SK-N-SH (cell line): ENCODE data around the gene FAM168A. TPM values are rescaled to one million over a fixed set of nuclear protein-coding genes. Genes with fewer than 3 reads are reported as not detected.

ENCODE experiments used
- CTCF ChIA-PET: fragments of 300-600, 350-600 bp; formaldehyde crosslinking; extraction: SDS; loops from one replicate; lab custom pipeline; 2021; lab: Yijun Ruan, JAX
- POLR2A ChIA-PET: fragments of 350-600 bp; sonication (Branson Sonifier 250); formaldehyde crosslinking; extraction: SDS; loops from one replicate; lab custom pipeline; 2020; ENCODE audit warnings: antibody characterized with exemption, inconsistent platforms; lab: Yijun Ruan, JAX
- DNase-seq: peaks from one replicate; pipeline ENCODE4 v3.0.0; 2012
- H2AFZ ChIP-seq: fragments of 200-600 bp; sonication (generic); 2 replicates; pipeline ENCODE4 v1.8.1; 2016; ENCODE audit warnings: antibody characterized with exemption, mild to moderate bottlenecking, low read depth
- H3F3A ChIP-seq: fragments of 200-600 bp; sonication (generic); replicated peaks from 2 replicates; pipeline ENCODE3; 2016; ENCODE audit warnings: antibody characterized with exemption, mild to moderate bottlenecking; ENCODE audit not compliant: insufficient read depth
- H3K27ac ChIP-seq, 2 experiments: fragments of 200-500 bp in 1 of 2; fragments of 200-600 bp in 1 of 2; sonication (Bioruptor generic) in 1 of 2; sonication (generic), shearing (Covaris generic) in 1 of 2; 2 replicates each; pipeline versions ENCODE4 v1.5.1 to v1.6.1; 2014 to 2016; ENCODE audit warnings: low read depth in 2 of 2, inconsistent platforms in 1 of 2, low read length in 1 of 2, mild to moderate bottlenecking in 1 of 2, mixed read lengths in 1 of 2
- H3K27me3 ChIP-seq: fragments of 200-600 bp; sonication (generic), shearing (Covaris generic); 2 replicates; pipeline ENCODE4 v1.6.1; 2016; ENCODE audit warnings: mixed run types; ENCODE audit not compliant: insufficient read depth
- H3K36me3 ChIP-seq, 2 experiments: fragments of 200-500 bp in 1 of 2; fragments of 200-600 bp in 1 of 2; sonication (Bioruptor generic) in 1 of 2; sonication (generic) in 1 of 2; replicated peaks in 1 of 2; 2 replicates each; pipeline versions ENCODE3 to v1.5.1; 2014 to 2016; ENCODE audit warnings: low read length in 1 of 2, mild to moderate bottlenecking in 1 of 2; ENCODE audit not compliant: insufficient read depth in 2 of 2, control insufficient read depth in 1 of 2
- H3K4me1 ChIP-seq, 2 experiments: fragments of 200-500 bp in 1 of 2; fragments of 200-600 bp in 1 of 2; sonication (Bioruptor generic) in 1 of 2; sonication (generic), shearing (Covaris generic) in 1 of 2; 2 replicates each; pipeline versions ENCODE4 v1.5.1 to v1.6.1; 2014 to 2016; ENCODE audit warnings: low read depth in 1 of 2, low read length in 1 of 2, mixed run types in 1 of 2; ENCODE audit not compliant: insufficient read depth in 2 of 2, control insufficient read depth in 1 of 2
- H3K4me2 ChIP-seq: fragments of 200-600 bp; sonication (generic), shearing (Covaris generic); 2 replicates; pipeline ENCODE4 v1.6.1; 2017; ENCODE audit warnings: mixed run types
- H3K4me3 ChIP-seq, 2 experiments: fragments of 200-500 bp in 1 of 2; fragments of 200-600 bp in 1 of 2; sonication (Bioruptor generic) in 1 of 2; sonication (generic), shearing (Covaris generic) in 1 of 2; 2 replicates each; pipeline versions ENCODE4 v1.5.1 to v1.8.1; 2014 to 2016; ENCODE audit warnings: low read depth in 2 of 2, inconsistent platforms in 1 of 2, low read length in 1 of 2, mild to moderate bottlenecking in 1 of 2, mixed read lengths in 1 of 2, moderate library complexity in 1 of 2
- H3K79me2 ChIP-seq: fragments of 200-600 bp; sonication (generic); 2 replicates; pipeline ENCODE4 v1.8.1; 2017; ENCODE audit warnings: mild to moderate bottlenecking; ENCODE audit not compliant: insufficient read depth
- H3K9ac ChIP-seq: fragments of 200-600 bp; sonication (generic); 2 replicates; pipeline ENCODE4 v1.6.1; 2017; ENCODE audit warnings: mixed run types
- H3K9me2 ChIP-seq: fragments of 200-600 bp; sonication (generic); 2 replicates; pipeline ENCODE4 v1.6.1; 2017; ENCODE audit warnings: mixed run types
- H3K9me3 ChIP-seq: fragments of 200-600 bp; sonication (generic); 2 replicates; pipeline ENCODE4 v1.6.1; 2017; ENCODE audit warnings: mixed run types, mild to moderate bottlenecking, moderate library complexity
- H4K20me1 ChIP-seq: fragments of 200-600 bp; sonication (generic); 2 replicates; pipeline ENCODE4 v1.6.1; 2017; ENCODE audit warnings: mild to moderate bottlenecking, mixed run types; ENCODE audit not compliant: insufficient read depth
- CTCF ChIP-seq: fragments of 200-600 bp; sonication (generic); IDR thresholded peaks from 2 replicates; pipeline ENCODE4 v1.6.1; 2017; ENCODE audit warnings: antibody characterized with exemption, mild to moderate bottlenecking, moderate library complexity
- ELF1 ChIP-seq: IDR thresholded peaks from 2 replicates; pipeline ENCODE4 v1.4.0; 2012
- EP300 ChIP-seq, 2 experiments: IDR thresholded peaks; 2 replicates each; pipeline versions ENCODE4 v1.4.0 to v1.6.1; 2012; ENCODE audit warnings: borderline replicate concordance in 1 of 2, low read depth in 1 of 2, low read length in 1 of 2
- FOXM1 ChIP-seq: IDR thresholded peaks from 2 replicates; pipeline ENCODE4 v1.4.0; 2012; ENCODE audit warnings: low read depth, mild to moderate bottlenecking
- IRF3 ChIP-seq: fragments of 150-350 bp; IDR thresholded peaks from 2 replicates; pipeline ENCODE4 v1.6.1; 2016; ENCODE audit warnings: mild to moderate bottlenecking, low read depth, low read length
- MAX ChIP-seq: IDR thresholded peaks from 2 replicates; pipeline ENCODE4 v1.4.0; 2012; ENCODE audit warnings: low read depth
- NFIC ChIP-seq: IDR thresholded peaks from 2 replicates; pipeline ENCODE4 v1.4.0; 2012; ENCODE audit warnings: borderline replicate concordance
- NRF1 ChIP-seq: IDR thresholded peaks from 2 replicates; pipeline ENCODE4 v1.6.1; 2012; ENCODE audit warnings: low read depth, mild to moderate bottlenecking, low read length
- RCOR1 ChIP-seq: fragments of 150-350 bp; IDR thresholded peaks from 2 replicates; pipeline ENCODE4 v1.6.1; 2017; ENCODE audit warnings: antibody characterized with exemption, low read length
- REST ChIP-seq: IDR thresholded peaks from 2 replicates; pipeline ENCODE4 v1.6.1; 2012; ENCODE audit warnings: mild to moderate bottlenecking, low read depth, low read length, moderate library complexity
- SIN3A ChIP-seq: IDR thresholded peaks from 2 replicates; pipeline ENCODE4 v1.6.1; 2012; ENCODE audit warnings: low read depth, mild to moderate bottlenecking, low read length, moderate library complexity, borderline replicate concordance
- TCF12 ChIP-seq: IDR thresholded peaks from 2 replicates; pipeline ENCODE4 v1.4.0; 2012
- USF1 ChIP-seq: IDR thresholded peaks from 2 replicates; pipeline ENCODE4 v1.4.0; 2012; ENCODE audit warnings: low read depth, borderline replicate concordance
- YY1 ChIP-seq: IDR thresholded peaks from 2 replicates; pipeline ENCODE4 v1.4.0; 2012; ENCODE audit warnings: low read depth, mild to moderate bottlenecking
- ZBTB33 ChIP-seq: IDR thresholded peaks from 2 replicates; pipeline ENCODE4 v1.4.0; 2012; ENCODE audit warnings: low read depth, borderline replicate concordance
- WGBS: methylation state at CpG from one replicate; pipeline ENCODE4 v1.1.6; 2017; ENCODE audit warnings: low lambda C conversion rate; 5-methylcytosine and 5-hydroxymethylcytosine counted together
- polyA plus RNA-seq, 3 experiments: library from polyadenylated mRNA; depleted of rRNA; stranded (reverse); fragments of >200 nt; gene quantifications; 2 replicates each; pipeline ENCODE4 v1.2.3, GENCODE V29; 2012

Gene FAM168A
- polyA plus RNA-seq, 1 of the 3 experiments (the other 2 are of a cell fraction), result 17.8 TPM

- Histone ChIP-seq H3K9ac (no peak overlapping the region), H3K9me2 (no peaks in the 10 kb centered on the region), H3K4me3 (no peak overlapping the region), H3K27ac (no peak overlapping the region), H3F3A (peaks cover 15% of the 10 kb centered on the region), H4K20me1 (peaks cover 3% of the 10 kb centered on the region; the same call in 1 of the 2 replicates), H3K36me3 (peaks cover 7 to 13% of the 10 kb centered on the region in 2 experiments), H3K79me2 (peaks cover 40% of the 10 kb centered on the region), H2AFZ (no peak overlapping the region), H3K9me3 (no peaks in the 10 kb centered on the region), H3K27me3 (no peaks in the 10 kb centered on the region), H3K4me1 (peaks cover 12 to 19% of the 10 kb centered on the region in 2 experiments; a peak in 3 of 4 replicates), H3K4me2 (no peak overlapping the region)
- DNase-seq, result no peak
- 100% methylated on average over 1 of the region's 1 CpG for WGBS
- ChIA-PET CTCF (interaction anchor here (0.7 to 2.0 kb wide), 7 partner anchors 11 to 162 kb away, joined by 3 to 7 read pairs (median 3); partner anchors contain the start of gene FAM168A), POLR2A (interaction anchor here (0.6 to 0.8 kb wide), 2 partner anchors 8 to 33 kb away, joined by 3 to 5 read pairs; no protein-coding TSS in a partner anchor)
- no peak for TF ChIP-seq ELF1
- 0 out of 2 replicates have a peak, but pooled peaks have one; percentile 42 for TF ChIP-seq RCOR1
Measured at GRCh38 chr11:73565804-73566203, 32.1 kb downstream of the FAM168A start.

GRCh38 chr11:73564903-73565302 is 33.0 kb downstream of the FAM168A start:
- Histone ChIP-seq H3K4me2 (no peak overlapping the region), H3K9ac (no peak overlapping the region), H3K36me3 (peaks cover 7 to 13% of the 10 kb centered on the region in 2 experiments), H3K79me2 (peaks cover 40% of the 10 kb centered on the region), H3K4me3 (no peak overlapping the region), H3F3A (peaks cover 6% of the 10 kb centered on the region), H2AFZ (no peak overlapping the region), H3K4me1 (peaks cover 12 to 14% of the 10 kb centered on the region in 2 experiments; a peak in 3 of 4 replicates), H3K9me2 (no peaks in the 10 kb centered on the region), H4K20me1 (peaks cover under 1% of the 10 kb centered on the region; the same call in 1 of the 2 replicates), H3K27me3 (no peaks in the 10 kb centered on the region), H3K9me3 (no peaks in the 10 kb centered on the region), H3K27ac (no peak overlapping the region)
- WGBS, result 92% methylated on average over 2 of the region's 2 CpGs
- ChIA-PET CTCF (interaction anchor here (1.4 to 2.0 kb wide), 4 partner anchors 26 to 96 kb away, joined by 3 to 7 read pairs (median 3); partner anchors contain the start of gene FAM168A), POLR2A (interaction anchor here (0.6 kb wide), 1 partner anchor 132 kb away, joined by 3 read pairs; no protein-coding TSS in a partner anchor)
- DNase-seq, result no peak
- no peak for TF ChIP-seq NFIC
- TF ChIP-seq REST, result no peak
- no peak for TF ChIP-seq EP300 (IDR thresholded peaks at IDR 0.05; ENCODE audit: borderline replicate concordance in 1 of 2, low read depth in 1 of 2, low read length in 1 of 2)
- TF ChIP-seq ZBTB33, result no peak
- TF ChIP-seq NRF1, result no peak
- TF ChIP-seq TCF12, result no peak
- no peak for TF ChIP-seq SIN3A
- no peak for TF ChIP-seq IRF3
- no peak for TF ChIP-seq CTCF
- TF ChIP-seq USF1, result no peak
- no peak for TF ChIP-seq MAX
- no peak for TF ChIP-seq YY1
- no peak for TF ChIP-seq FOXM1
- no peak for TF ChIP-seq ELF1
